ENCODE measurements around the gene C1orf105. TPM values are rescaled to one million over a fixed set of nuclear protein-coding genes. Genes with fewer than 3 reads are reported as not detected.

The C1orf105 gene
- total RNA-seq, 3 donors from 2014 or later = not detected

DNA sequence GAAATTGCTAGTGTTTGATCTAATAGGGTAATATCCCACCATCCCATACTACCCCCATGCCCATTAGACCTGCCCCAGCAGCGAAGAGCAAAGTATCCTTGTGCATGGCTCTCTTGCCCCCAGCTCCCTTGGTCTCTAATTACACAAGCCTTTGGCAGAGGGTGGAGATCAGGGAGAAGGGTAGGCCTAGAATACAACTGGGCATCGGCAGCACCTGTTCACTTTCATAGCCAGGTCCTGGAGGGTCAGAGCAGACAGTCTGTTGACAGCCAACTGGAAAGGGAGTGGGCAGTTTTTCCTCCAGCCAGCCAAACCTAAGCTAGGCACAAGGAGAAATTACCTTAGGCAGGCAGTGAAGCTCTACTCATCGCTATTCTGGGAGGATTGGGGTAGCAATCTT, 26.1 kb downstream of the C1orf105 start:
- Histone ChIP-seq H3K36me3 (ENCODE audit: low read depth) (no peaks in the 10 kb centered on the region), H3K9me3 (no peaks in the 10 kb centered on the region), H3K4me1 (ENCODE audit: low read depth) (peaks cover 22% of the 10 kb centered on the region), H3K4me3 (no peak overlapping the region)
- TF ChIP-seq, protein P1, sequence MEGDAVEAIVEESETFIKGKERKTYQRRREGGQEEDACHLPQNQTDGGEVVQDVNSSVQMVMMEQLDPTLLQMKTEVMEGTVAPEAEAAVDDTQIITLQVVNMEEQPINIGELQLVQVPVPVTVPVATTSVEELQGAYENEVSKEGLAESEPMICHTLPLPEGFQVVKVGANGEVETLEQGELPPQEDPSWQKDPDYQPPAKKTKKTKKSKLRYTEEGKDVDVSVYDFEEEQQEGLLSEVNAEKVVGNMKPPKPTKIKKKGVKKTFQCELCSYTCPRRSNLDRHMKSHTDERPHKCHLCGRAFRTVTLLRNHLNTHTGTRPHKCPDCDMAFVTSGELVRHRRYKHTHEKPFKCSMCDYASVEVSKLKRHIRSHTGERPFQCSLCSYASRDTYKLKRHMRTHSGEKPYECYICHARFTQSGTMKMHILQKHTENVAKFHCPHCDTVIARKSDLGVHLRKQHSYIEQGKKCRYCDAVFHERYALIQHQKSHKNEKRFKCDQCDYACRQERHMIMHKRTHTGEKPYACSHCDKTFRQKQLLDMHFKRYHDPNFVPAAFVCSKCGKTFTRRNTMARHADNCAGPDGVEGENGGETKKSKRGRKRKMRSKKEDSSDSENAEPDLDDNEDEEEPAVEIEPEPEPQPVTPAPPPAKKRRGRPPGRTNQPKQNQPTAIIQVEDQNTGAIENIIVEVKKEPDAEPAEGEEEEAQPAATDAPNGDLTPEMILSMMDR (IDR thresholded peaks at IDR 0.05) = no peak
- intact Hi-C loops (cut with DNase I, micrococcal nuclease) = no loop called here
- DNase-seq = no peak
- ATAC-seq = no peak

DNA sequence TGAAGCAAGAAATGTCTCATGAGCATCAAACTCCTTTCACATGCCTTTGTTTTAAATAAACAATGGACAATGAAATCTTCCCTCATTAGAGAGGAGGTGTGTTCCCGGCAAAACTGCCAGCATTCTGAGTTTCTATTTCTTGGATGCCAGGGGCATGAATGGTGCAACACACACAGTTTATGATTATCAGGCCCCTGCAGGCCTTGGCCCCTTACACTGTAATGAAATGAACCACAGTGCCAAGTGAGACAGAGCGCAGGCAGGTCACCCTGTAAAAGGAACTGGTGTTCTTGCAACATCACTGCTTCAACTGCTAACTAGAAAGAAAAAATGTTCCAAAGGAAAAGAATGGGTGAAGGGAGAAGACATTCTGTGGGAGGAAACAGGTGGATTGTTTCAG, 27.2 kb downstream of the C1orf105 start:
- intact Hi-C loops (cut with DNase I, micrococcal nuclease) = no loop called here
- Histone ChIP-seq H3K4me1 (ENCODE audit: low read depth) (peaks cover 21% of the 10 kb centered on the region), H3K9me3 (no peaks in the 10 kb centered on the region), H3K36me3 (ENCODE audit: low read depth) (no peaks in the 10 kb centered on the region), H3K4me3 (no peak overlapping the region)
- DNase-seq = no peak
- TF ChIP-seq, protein P1 (IDR thresholded peaks at IDR 0.05) = no peak
- no peak for ATAC-seq

DNA sequence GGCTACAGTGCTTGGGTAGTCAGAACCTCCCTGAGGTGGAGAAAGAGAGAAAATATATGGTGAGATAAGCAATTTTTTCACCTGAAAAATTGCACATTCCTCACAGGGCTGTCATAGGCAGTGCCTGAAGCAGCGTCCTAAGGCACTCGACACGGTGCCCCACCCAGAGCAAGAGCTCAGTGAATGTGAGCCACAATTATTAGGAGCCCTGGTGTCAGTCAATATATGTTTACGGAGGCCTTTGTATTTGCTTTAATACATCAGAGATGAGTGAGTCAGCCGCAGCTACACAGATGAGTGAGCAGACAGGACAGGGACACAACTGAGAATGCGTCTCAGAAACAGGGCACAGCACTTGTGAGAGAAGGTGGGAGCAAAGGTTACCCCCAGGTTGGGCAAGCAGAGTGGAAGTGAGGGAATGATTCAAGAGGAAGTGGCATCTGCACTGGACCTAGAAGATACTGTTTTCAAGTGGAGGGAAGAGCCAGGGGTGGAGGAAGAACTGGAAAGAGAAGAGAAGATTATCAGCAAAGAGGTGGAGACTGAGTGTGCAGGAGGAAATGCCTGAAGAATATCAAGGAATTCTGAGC, 28.6 kb downstream of the C1orf105 start:
- intact Hi-C loops (cut with DNase I, micrococcal nuclease) = no loop called here
- no peaks in the 10 kb centered on the region for H3K9me3 ChIP-seq
- H3K4me3 ChIP-seq = no peak overlapping the region
- peaks cover 13% of the 10 kb centered on the region for H3K4me1 ChIP-seq (ENCODE audit: low read depth)
- ATAC-seq = no peak
- no peak for DNase-seq
- H3K36me3 ChIP-seq (ENCODE audit: low read depth) = no peaks in the 10 kb centered on the region
- TF ChIP-seq, protein P1 (IDR thresholded peaks at IDR 0.05) = no peak

DNA sequence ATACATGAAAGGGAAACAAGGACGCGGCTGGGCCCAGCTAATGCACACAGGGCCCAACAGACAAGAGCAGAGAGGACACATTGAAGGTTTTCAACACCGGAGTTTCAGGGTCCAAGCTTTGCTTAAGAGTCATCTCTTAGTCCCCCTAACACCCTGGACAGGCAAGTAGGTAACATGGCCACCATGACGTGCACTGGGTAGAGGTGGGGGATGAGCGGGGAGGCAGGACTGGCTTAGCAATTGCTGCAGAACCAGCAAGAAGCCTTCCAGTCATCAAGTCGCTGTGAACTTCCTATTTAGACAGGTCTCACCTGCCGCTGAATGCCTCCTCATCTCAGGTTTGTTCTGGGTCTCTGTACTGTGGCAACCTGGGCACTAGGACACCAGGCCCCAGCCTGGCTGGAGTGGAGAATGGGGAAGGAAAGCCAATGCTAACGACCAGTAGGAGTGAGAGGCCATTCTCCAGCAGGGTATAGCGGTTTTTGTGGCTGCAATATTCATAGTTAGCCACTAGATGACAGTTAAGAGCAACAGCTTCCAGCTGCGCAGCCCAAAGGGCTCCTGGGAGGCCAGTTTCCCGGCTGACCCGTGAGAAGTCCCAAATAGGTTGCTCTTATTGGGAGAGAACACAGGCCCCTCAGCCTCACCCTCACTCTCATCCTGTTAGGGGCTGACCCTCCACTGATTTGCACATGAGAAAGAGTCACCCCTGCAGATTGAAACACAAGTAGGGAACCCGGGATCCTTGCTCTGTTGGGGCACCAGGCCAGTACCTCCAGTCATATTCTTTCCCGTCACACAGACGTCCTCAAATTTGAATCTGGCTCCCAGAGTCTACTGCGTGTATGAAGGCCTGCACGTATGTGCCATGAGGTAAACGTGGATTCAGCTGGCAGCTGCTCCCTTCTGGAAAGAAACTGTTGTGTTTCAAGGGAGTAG, 29.4 kb downstream of the C1orf105 start:
- peak; percentile 88 for ATAC-seq
- Histone ChIP-seq H3K4me3 (no peak overlapping the region), H3K9me3 (no peaks in the 10 kb centered on the region), H3K36me3 (ENCODE audit: low read depth) (no peaks in the 10 kb centered on the region), H3K4me1 (ENCODE audit: low read depth) (peaks cover 11% of the 10 kb centered on the region)
- TF ChIP-seq, protein P1 (IDR thresholded peaks at IDR 0.05) = peak; percentile 67
- intact Hi-C loops (cut with DNase I, micrococcal nuclease) = loop anchor here (10.0 kb wide), 2 partner anchors 255 to 265 kb away; no protein-coding TSS in a partner anchor
- peak; percentile 55 to 65 (median 56) for DNase-seq

DNA sequence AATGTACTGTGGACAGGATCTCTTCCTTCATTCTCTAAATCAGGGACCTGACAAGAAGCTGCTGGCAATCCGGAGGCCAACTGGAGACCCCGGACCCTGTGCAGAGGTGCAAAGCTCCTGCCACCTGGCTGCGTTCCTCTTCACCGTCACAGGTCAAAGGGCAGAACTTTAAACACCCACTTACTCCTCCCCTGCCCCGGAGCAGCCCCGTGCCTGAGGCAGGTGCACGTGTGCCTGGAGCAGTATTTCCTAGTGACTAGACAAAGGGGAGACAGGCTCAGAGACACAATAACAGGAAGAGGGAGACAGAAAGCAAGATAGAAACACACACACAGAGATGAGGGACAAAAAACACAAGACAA, 30.0 kb downstream of the C1orf105 start:
- TF ChIP-seq, protein P1 (IDR thresholded peaks at IDR 0.05) = no peak
- Histone ChIP-seq H3K4me3 (no peak overlapping the region), H3K9me3 (no peaks in the 10 kb centered on the region), H3K36me3 (ENCODE audit: low read depth) (no peaks in the 10 kb centered on the region), H3K4me1 (ENCODE audit: low read depth) (peaks cover 11% of the 10 kb centered on the region)
- ATAC-seq = peak; percentile 69
- DNase-seq = peak; percentile 23 to 62 (median 60)
- intact Hi-C loops (cut with DNase I, micrococcal nuclease) = loop anchor here (10.0 kb wide), 2 partner anchors 254 to 264 kb away; no protein-coding TSS in a partner anchor
